Measurements from ENCODE around the gene STAT3. TPM values are rescaled to one million over a fixed set of nuclear protein-coding genes. Genes with fewer than 3 reads are reported as not detected.

The STAT3 gene
- total RNA-seq, 2 experiments from 2014 or later = 14.8 to 28.7 TPM

DNA sequence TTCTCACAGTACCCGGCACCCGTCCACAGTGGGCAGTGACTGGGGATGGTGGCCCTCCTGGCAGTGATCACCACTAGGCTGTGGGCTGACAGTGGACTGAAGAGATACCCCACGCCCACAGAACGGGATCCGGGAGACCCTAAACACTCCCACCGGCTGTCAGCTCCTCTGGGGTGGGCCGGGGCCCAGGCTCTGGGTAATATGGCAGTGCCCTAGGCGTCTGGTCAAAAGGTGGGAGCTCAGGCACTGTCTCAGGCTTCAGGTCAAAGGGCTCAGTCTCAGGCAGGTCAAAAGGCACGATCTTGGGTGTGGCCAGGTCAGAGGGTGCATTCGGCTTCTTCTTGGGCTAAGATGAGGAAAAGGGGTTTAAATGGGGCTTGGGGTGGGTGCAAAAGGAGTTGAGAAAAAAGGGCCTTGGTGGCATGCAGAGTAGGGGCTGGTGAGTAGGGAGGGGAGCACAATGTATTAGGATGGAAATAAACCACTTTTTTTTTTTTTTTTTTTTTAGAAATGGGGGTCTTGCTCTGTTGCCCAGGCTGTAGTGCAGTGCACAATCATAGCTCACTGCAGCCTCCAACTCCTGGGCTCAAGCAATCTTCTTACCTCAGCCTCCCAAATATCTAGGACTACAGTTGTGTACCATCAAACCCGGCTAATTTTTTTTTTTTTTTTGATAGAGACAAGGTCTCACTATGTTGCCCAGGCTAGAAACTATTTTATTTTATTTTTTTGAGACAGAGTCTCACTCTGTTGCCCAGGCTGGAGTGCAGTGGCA is 23.9 kb upstream of the STAT3 start:
- CTCF ChIA-PET (ENCODE audit: unreplicated experiment) = no interaction called here
- POLR2A ChIA-PET = interaction anchor here (0.6 kb wide), 1 partner anchor 70 kb away, joined by 7 read pairs; no protein-coding TSS in a partner anchor
- Histone ChIP-seq H3K4me2 (ENCODE audit: low read length) (no peak overlapping the region), H3K79me2 (ENCODE audit: insufficient read depth, low read depth, low read length) (no peaks in the 10 kb centered on the region), H3K9me2 (ENCODE audit: insufficient read depth, low read length) (no peaks in the 10 kb centered on the region), H3K27ac (ENCODE audit: low read depth, low read length, poor library complexity, severe bottlenecking) (no peak overlapping the region), H3K36me3 (ENCODE audit: insufficient read depth, low read length) (no peaks in the 10 kb centered on the region), H3K4me3 (ENCODE audit: low read depth, low read length, poor library complexity, severe bottlenecking) (no peak overlapping the region), H2AFZ (ENCODE audit: low read length) (no peak overlapping the region), H4K20me1 (ENCODE audit: insufficient read depth, low read length) (no peaks in the 10 kb centered on the region), H3K9me3 (ENCODE audit: low read length) (no peaks in the 10 kb centered on the region), H3K4me1 (ENCODE audit: insufficient read depth, low read length, poor library complexity, severe bottlenecking) (peaks cover 27% of the 10 kb centered on the region)
- no peak for DNase-seq (ENCODE audit: low spot score)
- no TSS peak for BruUV-seq (replicated peaks)
- TF ChIP-seq EZH2phosphoT487 (IDR thresholded peaks at IDR 0.05; ENCODE audit: borderline replicate concordance, low read depth, low read length) (no peak), CTCF (conservative IDR thresholded peaks at IDR 0.05; ENCODE audit: low read length) (no peak)
- intact Hi-C loops (cut with micrococcal nuclease; ENCODE audit: unreplicated experiment) = no loop called here

GRCh38 chr17:42411361-42411760 is 23.1 kb upstream of the STAT3 start:
- H4K20me1 ChIP-seq (ENCODE audit: insufficient read depth, low read length) = no peaks in the 10 kb centered on the region
- peaks cover 34% of the 10 kb centered on the region for H3K4me1 ChIP-seq (ENCODE audit: insufficient read depth, low read length, poor library complexity, severe bottlenecking)
- TF ChIP-seq CTCF (conservative IDR thresholded peaks at IDR 0.05; ENCODE audit: low read length) (no peak), EZH2phosphoT487 (IDR thresholded peaks at IDR 0.05; ENCODE audit: borderline replicate concordance, low read depth, low read length) (no peak)
- no peaks in the 10 kb centered on the region for H3K9me3 ChIP-seq (ENCODE audit: low read length)
- no peaks in the 10 kb centered on the region for H3K9me2 ChIP-seq (ENCODE audit: insufficient read depth, low read length)
- no peak for DNase-seq (ENCODE audit: low spot score)
- no TSS peak for BruUV-seq (replicated peaks)
- no peaks in the 10 kb centered on the region for H3K36me3 ChIP-seq (ENCODE audit: insufficient read depth, low read length)
- ChIA-PET CTCF (ENCODE audit: unreplicated experiment) (no interaction called here), POLR2A (interaction anchor here (0.7 kb wide), 1 partner anchor 193 kb away, joined by 3 read pairs; no protein-coding TSS in a partner anchor)
- H3K4me2 ChIP-seq (ENCODE audit: low read length) = no peak overlapping the region
- intact Hi-C loops (cut with micrococcal nuclease; ENCODE audit: unreplicated experiment) = no loop called here
- no peak overlapping the region for H3K4me3 ChIP-seq (ENCODE audit: low read depth, low read length, poor library complexity, severe bottlenecking)
- H3K27ac ChIP-seq (ENCODE audit: low read depth, low read length, poor library complexity, severe bottlenecking) = no peak overlapping the region
- H2AFZ ChIP-seq (ENCODE audit: low read length) = no peak overlapping the region
- H3K79me2 ChIP-seq (ENCODE audit: insufficient read depth, low read depth, low read length) = no peaks in the 10 kb centered on the region

- Histone ChIP-seq H3K79me2 (ENCODE audit: insufficient read depth, low read depth, low read length) (no peaks in the 10 kb centered on the region), H3K4me2 (ENCODE audit: low read length) (no peak overlapping the region), H2AFZ (ENCODE audit: low read length) (no peak overlapping the region), H3K36me3 (ENCODE audit: insufficient read depth, low read length) (no peaks in the 10 kb centered on the region), H4K20me1 (ENCODE audit: insufficient read depth, low read length) (no peaks in the 10 kb centered on the region), H3K4me1 (ENCODE audit: insufficient read depth, low read length, poor library complexity, severe bottlenecking) (peaks cover 31% of the 10 kb centered on the region), H3K4me3 (ENCODE audit: low read depth, low read length, poor library complexity, severe bottlenecking) (no peak overlapping the region), H3K27ac (ENCODE audit: low read depth, low read length, poor library complexity, severe bottlenecking) (no peak overlapping the region), H3K9me3 (ENCODE audit: low read length) (no peaks in the 10 kb centered on the region), H3K9me2 (ENCODE audit: insufficient read depth, low read length) (no peaks in the 10 kb centered on the region)
- no peak for TF ChIP-seq CTCF (conservative IDR thresholded peaks at IDR 0.05; ENCODE audit: low read length)
- TF ChIP-seq EZH2phosphoT487 (IDR thresholded peaks at IDR 0.05; ENCODE audit: borderline replicate concordance, low read depth, low read length) = no peak
- ChIA-PET POLR2A (no interaction called here), CTCF (ENCODE audit: unreplicated experiment) (no interaction called here)
- intact Hi-C loops (cut with micrococcal nuclease; ENCODE audit: unreplicated experiment) = no loop called here
- DNase-seq (ENCODE audit: low spot score) = no peak
- no TSS peak for BruUV-seq (replicated peaks)
These were observed 22.1 kb upstream of the STAT3 start for GRCh38 chr17:42410319-42410685.
